SK-N-SH treated with all-trans-retinoic acid at 6 μM for 48 hours (cell line): Measurements from ENCODE around the gene ITGB3.

Source experiments
- ARNTL ChIP-seq: fragments of 450-650 bp; formaldehyde crosslinking; IDR thresholded peaks from 2 replicates; pipeline ENCODE4 v1.5.0; 2020; ENCODE audit warnings: low read depth, mild to moderate bottlenecking, moderate library complexity, borderline replicate concordance
- BACH2 ChIP-seq: fragments of 250-450 bp; sonication (Bioruptor Pico); IDR thresholded peaks from 2 replicates; pipeline ENCODE4 v1.9.0; 2021; ENCODE audit warnings: mild to moderate bottlenecking, borderline replicate concordance
- GLIS3 ChIP-seq: fragments of 250-450 bp; sonication (Bioruptor Pico); IDR thresholded peaks from 2 replicates; pipeline ENCODE4 v1.5.0; 2020; ENCODE audit warnings: mild to moderate bottlenecking, moderate library complexity
- RARB ChIP-seq: fragments of 250-450 bp; sonication (Bioruptor Pico); IDR thresholded peaks from 2 replicates; pipeline ENCODE4 v1.8.0; 2021; ENCODE audit warnings: mild to moderate bottlenecking, moderate library complexity
- TCF4 ChIP-seq: fragments of 250-450 bp; sonication (Bioruptor Pico); IDR thresholded peaks from 2 replicates; pipeline ENCODE4 v1.8.0; 2021; ENCODE audit warnings: mild to moderate bottlenecking, moderate library complexity, borderline replicate concordance
- TOX ChIP-seq: fragments of 250-450 bp; sonication (Bioruptor Pico); IDR thresholded peaks from 2 replicates; pipeline ENCODE4 v1.8.0; 2021; ENCODE audit warnings: mild to moderate bottlenecking, moderate library complexity, borderline replicate concordance
- ZC3H10 ChIP-seq: fragments of 250-450 bp; sonication (Bioruptor Pico); IDR thresholded peaks from 2 replicates; pipeline ENCODE4 v1.5.1; 2021; ENCODE audit warnings: mild to moderate bottlenecking, moderate library complexity
- ZNF70 ChIP-seq: fragments of 450-650 bp; formaldehyde crosslinking; IDR thresholded peaks from 2 replicates; pipeline ENCODE4 v1.5.0; 2020; ENCODE audit warnings: mild to moderate bottlenecking, moderate library complexity
- TF ChIP-seq, protein P1 (sequence below): fragments of 250-450 bp; sonication (Bioruptor Pico); IDR thresholded peaks from 2 replicates; pipeline ENCODE4 v1.8.0; 2020; ENCODE audit warnings: mild to moderate bottlenecking, moderate library complexity, borderline replicate concordance
- TF ChIP-seq, protein P2 (sequence below): fragments of 250-450 bp; sonication (Bioruptor Pico); IDR thresholded peaks from 2 replicates; pipeline ENCODE4 v1.5.1; 2020; ENCODE audit warnings: low read depth, mild to moderate bottlenecking, moderate library complexity

DNA sequence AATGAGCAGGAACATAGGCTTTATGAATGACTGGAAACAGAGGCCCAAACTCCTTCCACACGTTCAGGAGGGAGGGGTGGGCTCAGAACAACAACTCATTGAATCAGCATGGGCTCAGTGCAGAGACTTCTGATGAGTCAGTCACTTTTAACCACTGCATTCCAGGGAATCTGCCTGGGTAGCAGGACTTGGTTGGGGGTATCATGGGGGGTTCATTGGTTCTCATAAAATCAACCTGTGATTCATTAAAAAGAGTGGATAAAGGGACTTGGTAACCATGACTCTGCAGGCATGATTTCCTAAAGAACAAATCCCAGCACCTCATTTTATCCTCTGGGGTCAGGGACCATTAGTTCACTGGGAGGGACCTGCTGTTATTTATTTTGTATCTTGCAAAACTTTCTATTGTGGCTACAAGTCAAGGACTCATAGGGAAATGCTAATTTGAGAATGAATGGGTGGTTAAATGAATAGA, 13.8 kb downstream of the ITGB3 start:
- no peak for TF ChIP-seq TCF4 (CRISPR knock-in tag)
- no peak for TF ChIP-seq ARNTL
- TF ChIP-seq ZC3H10 (CRISPR knock-in tag), result no peak
- no peak for TF ChIP-seq TOX (CRISPR knock-in tag)
- no peak for TF ChIP-seq ZNF70 (CRISPR knock-in tag)
- no peak for TF ChIP-seq BACH2 (CRISPR knock-in tag)
- TF ChIP-seq, protein P1, sequence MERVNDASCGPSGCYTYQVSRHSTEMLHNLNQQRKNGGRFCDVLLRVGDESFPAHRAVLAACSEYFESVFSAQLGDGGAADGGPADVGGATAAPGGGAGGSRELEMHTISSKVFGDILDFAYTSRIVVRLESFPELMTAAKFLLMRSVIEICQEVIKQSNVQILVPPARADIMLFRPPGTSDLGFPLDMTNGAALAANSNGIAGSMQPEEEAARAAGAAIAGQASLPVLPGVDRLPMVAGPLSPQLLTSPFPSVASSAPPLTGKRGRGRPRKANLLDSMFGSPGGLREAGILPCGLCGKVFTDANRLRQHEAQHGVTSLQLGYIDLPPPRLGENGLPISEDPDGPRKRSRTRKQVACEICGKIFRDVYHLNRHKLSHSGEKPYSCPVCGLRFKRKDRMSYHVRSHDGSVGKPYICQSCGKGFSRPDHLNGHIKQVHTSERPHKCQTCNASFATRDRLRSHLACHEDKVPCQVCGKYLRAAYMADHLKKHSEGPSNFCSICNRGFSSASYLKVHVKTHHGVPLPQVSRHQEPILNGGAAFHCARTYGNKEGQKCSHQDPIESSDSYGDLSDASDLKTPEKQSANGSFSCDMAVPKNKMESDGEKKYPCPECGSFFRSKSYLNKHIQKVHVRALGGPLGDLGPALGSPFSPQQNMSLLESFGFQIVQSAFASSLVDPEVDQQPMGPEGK (CRISPR knock-in tag), result no peak
- TF ChIP-seq, protein P2, sequence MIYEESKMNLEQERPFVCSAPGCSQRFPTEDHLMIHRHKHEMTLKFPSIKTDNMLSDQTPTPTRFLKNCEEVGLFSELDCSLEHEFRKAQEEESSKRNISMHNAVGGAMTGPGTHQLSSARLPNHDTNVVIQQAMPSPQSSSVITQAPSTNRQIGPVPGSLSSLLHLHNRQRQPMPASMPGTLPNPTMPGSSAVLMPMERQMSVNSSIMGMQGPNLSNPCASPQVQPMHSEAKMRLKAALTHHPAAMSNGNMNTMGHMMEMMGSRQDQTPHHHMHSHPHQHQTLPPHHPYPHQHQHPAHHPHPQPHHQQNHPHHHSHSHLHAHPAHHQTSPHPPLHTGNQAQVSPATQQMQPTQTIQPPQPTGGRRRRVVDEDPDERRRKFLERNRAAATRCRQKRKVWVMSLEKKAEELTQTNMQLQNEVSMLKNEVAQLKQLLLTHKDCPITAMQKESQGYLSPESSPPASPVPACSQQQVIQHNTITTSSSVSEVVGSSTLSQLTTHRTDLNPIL (CRISPR knock-in tag), result no peak
- TF ChIP-seq GLIS3 (CRISPR knock-in tag), result no peak
- no peak for TF ChIP-seq RARB (CRISPR knock-in tag)
